Measurements from ENCODE around the gene IL12RB1. TPM values are rescaled to one million over a fixed set of nuclear protein-coding genes. Genes with fewer than 3 reads are reported as not detected.

IL12RB1 gene
- total RNA-seq, 2 experiments from 2014 or later, result 7.7 to 41.7 TPM

GRCh38 chr19:18046059-18046718 is 40.5 kb downstream of the IL12RB1 start:
- no peaks in the 10 kb centered on the region for H3K9me2 ChIP-seq (ENCODE audit: insufficient read depth, low read length)
- ChIA-PET POLR2A (no interaction called here), CTCF (ENCODE audit: unreplicated experiment) (interaction anchor here (0.6 kb wide), 1 partner anchor 23 kb away, joined by 3 read pairs; no protein-coding TSS in a partner anchor)
- TF ChIP-seq, protein P1, sequence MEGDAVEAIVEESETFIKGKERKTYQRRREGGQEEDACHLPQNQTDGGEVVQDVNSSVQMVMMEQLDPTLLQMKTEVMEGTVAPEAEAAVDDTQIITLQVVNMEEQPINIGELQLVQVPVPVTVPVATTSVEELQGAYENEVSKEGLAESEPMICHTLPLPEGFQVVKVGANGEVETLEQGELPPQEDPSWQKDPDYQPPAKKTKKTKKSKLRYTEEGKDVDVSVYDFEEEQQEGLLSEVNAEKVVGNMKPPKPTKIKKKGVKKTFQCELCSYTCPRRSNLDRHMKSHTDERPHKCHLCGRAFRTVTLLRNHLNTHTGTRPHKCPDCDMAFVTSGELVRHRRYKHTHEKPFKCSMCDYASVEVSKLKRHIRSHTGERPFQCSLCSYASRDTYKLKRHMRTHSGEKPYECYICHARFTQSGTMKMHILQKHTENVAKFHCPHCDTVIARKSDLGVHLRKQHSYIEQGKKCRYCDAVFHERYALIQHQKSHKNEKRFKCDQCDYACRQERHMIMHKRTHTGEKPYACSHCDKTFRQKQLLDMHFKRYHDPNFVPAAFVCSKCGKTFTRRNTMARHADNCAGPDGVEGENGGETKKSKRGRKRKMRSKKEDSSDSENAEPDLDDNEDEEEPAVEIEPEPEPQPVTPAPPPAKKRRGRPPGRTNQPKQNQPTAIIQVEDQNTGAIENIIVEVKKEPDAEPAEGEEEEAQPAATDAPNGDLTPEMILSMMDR (conservative IDR thresholded peaks at IDR 0.05; ENCODE audit: low read length), result no peak
- TF ChIP-seq EZH2phosphoT487 (IDR thresholded peaks at IDR 0.05; ENCODE audit: borderline replicate concordance, low read depth, low read length), result no peak
- no TSS peak for BruUV-seq (replicated peaks)
- no peak overlapping the region for H2AFZ ChIP-seq (ENCODE audit: low read length)
- no peaks in the 10 kb centered on the region for H3K79me2 ChIP-seq (ENCODE audit: insufficient read depth, low read depth, low read length)
- H3K4me3 ChIP-seq (ENCODE audit: low read depth, low read length, poor library complexity, severe bottlenecking), result no peak overlapping the region
- H3K4me2 ChIP-seq (ENCODE audit: low read length), result no peak overlapping the region; the same call in 1 of the 2 replicates
- intact Hi-C loops (cut with micrococcal nuclease; ENCODE audit: unreplicated experiment), result no loop called here
- no peaks in the 10 kb centered on the region for H4K20me1 ChIP-seq (ENCODE audit: insufficient read depth, low read length)
- H3K36me3 ChIP-seq (ENCODE audit: insufficient read depth, low read length), result no peaks in the 10 kb centered on the region
- H3K4me1 ChIP-seq (ENCODE audit: insufficient read depth, low read length, poor library complexity, severe bottlenecking), result peaks cover 36% of the 10 kb centered on the region
- no peaks in the 10 kb centered on the region for H3K9me3 ChIP-seq (ENCODE audit: low read length)
- DNase-seq (ENCODE audit: low spot score), result no peak
- H3K27ac ChIP-seq (ENCODE audit: low read depth, low read length, poor library complexity, severe bottlenecking), result no peak overlapping the region

GRCh38 chr19:18045307-18046050 is 41.3 kb downstream of the IL12RB1 start:
- ChIA-PET CTCF (ENCODE audit: unreplicated experiment) (no interaction called here), POLR2A (interaction anchor here (0.5 to 1.6 kb wide), 5 partner anchors 9 to 138 kb away, joined by 3 to 8 read pairs (median 3); no protein-coding TSS in a partner anchor)
- H3K36me3 ChIP-seq (ENCODE audit: insufficient read depth, low read length), result no peaks in the 10 kb centered on the region
- no peaks in the 10 kb centered on the region for H4K20me1 ChIP-seq (ENCODE audit: insufficient read depth, low read length)
- peaks cover 36% of the 10 kb centered on the region for H3K4me1 ChIP-seq (ENCODE audit: insufficient read depth, low read length, poor library complexity, severe bottlenecking)
- peak overlapping the region; percentile 88 for H3K27ac ChIP-seq (ENCODE audit: low read depth, low read length, poor library complexity, severe bottlenecking)
- peaks cover 6% of the 10 kb centered on the region; the same call in 1 of the 2 replicates for H3K9me3 ChIP-seq (ENCODE audit: low read length)
- intact Hi-C loops (cut with micrococcal nuclease; ENCODE audit: unreplicated experiment), result loop anchor here (1.0 kb wide), 1 partner anchor 23 kb away; no protein-coding TSS in a partner anchor
- no peaks in the 10 kb centered on the region for H3K9me2 ChIP-seq (ENCODE audit: insufficient read depth, low read length)
- H3K79me2 ChIP-seq (ENCODE audit: insufficient read depth, low read depth, low read length), result no peaks in the 10 kb centered on the region
- H2AFZ ChIP-seq (ENCODE audit: low read length), result peak overlapping the region; percentile 18; the same call in 1 of the 2 replicates
- DNase-seq (ENCODE audit: low spot score), result peak; percentile 34
- no TSS peak for BruUV-seq (replicated peaks)
- TF ChIP-seq, protein P1 (conservative IDR thresholded peaks at IDR 0.05; ENCODE audit: low read length), result peak; percentile 38; the same call in 1 of the 2 replicates
- TF ChIP-seq EZH2phosphoT487 (IDR thresholded peaks at IDR 0.05; ENCODE audit: borderline replicate concordance, low read depth, low read length), result no peak
- H3K4me2 ChIP-seq (ENCODE audit: low read length), result peak overlapping the region; percentile 72
- peak overlapping the region; percentile 44 for H3K4me3 ChIP-seq (ENCODE audit: low read depth, low read length, poor library complexity, severe bottlenecking)

All from OCI-LY7 (cell line).